IPS-NIHi11 (cell line): ENCODE results near the gene SMPD3.

Experiments
- DNase-seq: peaks from one replicate; pipeline ENCODE4 v3.0.0; 2012; ENCODE audit warnings: mixed read lengths, low spot score

SMPD3 gene

DNA sequence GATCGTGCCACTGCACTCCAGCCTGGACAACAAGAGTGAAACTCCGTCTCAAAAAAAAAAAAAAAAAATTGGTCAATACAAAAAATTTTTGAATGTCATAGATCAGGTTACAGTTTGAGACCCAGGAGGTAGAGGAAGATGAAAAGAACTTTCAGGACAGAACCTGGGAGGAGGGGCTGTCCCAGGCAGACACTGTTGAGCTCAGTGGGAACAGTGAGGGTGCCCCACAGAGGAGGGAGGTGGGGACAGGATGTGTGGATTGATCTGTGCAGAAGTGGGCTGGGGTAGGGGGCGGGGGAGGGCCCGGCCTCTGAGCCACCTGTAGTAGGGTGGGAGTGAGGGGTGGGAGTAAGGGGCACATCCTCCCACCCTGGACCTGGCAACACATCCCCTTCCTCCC, 79.1 kb downstream of the SMPD3 start:
- no peak for DNase-seq

DNA sequence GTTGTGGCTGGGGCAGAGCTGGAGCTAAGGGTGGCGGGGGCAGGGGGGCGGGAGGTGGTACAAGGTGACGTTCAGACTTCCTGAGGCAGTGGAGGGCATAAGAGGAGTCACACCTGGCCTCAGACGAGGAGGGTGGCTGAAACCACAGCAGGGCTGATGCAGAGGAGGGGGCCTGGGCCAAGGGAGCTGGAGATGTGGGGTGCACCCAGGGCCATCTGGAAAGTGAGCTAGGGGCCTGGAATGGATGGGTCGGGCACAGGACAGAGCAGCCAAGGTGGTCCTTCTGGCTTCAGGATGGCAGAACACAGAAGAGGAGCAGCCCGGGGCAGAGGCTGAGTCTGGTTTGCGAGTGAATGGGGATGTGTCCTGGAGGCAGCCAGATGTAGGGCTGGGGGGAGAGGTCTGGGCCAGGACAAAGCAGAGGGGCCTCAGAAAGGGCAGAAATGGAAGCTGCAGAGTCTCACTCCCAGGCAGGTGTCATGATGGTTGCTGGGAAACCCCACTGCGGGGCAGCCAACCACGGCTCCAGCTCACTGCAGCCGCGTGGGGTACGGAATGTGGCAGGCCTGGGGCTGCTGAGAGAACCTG, 79.9 kb downstream of the SMPD3 start:
- peak; percentile 50 for DNase-seq

DNA sequence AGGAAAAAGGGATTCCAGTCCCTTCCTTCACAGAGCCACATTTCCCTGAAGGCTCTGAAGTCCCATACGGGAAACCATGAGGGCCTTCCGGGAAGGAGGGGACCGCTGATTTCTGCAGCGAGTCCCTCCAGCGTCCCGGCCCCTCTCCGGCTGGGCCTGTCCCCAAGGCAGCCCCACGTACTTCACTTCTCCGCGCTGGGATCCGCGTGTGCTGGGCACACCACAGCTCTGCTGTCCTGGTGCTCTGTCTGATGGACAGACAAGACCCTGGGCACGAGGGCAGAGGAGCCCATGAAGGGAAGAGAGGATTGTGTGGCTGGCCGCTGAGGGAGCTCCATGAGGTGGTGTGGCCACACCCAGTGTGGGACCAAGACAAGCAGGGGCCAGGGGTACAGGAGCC, 80.4 kb downstream of the SMPD3 start:
- DNase-seq = no peak

DNA sequence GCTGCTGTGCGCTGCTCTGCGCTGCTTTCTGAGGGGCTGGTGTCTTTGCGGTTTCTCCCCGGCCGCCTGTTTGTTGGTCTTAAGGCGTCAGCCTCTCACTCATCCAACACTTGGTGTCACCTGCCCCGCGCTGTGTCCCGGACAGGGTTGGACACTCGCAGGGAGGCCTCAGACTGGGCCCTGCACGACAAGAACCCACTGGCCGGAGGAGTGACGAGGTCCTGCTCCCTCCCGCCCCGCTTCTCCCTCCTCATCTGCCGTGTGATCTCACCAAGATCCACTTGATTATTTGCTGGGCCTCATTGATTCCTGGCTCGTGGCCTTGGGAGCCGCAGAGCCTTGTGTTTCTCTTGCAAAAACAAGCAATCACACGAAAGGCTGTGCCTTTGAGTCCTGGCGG, 80.9 kb downstream of the SMPD3 start:
- DNase-seq = no peak

DNA sequence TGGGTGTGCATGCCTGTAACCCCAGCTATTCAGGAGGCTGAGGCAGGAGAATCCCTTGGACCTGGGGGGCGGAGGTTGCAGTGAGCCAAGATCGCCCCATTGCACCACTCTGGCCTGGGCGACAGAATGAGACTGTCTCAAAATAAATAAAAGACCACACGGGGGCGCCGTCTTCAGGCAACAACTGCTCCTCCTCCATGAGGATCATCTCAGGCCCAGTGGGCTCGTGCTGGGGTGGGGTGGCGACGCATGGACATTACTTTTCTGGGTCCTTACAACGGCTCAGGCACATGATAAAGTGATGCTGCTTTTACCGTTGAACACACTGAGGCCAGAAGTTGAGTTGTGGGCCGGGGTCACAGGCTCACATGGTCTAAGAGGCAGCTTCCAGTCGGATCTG, 81.3 kb downstream of the SMPD3 start:
- DNase-seq = peak; percentile 89

DNA sequence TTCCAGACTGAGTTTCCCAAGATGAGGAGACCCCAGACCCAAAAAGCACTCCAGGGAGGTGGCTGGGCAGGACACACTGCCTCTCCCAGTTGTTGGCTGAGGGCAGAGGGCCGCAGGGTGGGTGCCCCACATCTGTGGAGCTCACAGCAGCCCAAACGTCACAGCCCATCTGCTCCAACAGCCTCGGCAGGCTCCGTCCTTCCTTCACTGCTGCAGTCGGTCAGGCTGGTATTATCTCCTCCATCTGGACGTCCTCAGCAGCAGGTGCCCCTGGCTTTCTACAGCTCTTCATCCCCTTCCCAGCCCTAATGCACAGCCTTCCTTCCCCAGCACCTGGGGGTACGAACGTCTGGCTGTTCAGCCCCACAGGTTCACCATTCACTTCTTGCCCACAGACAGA, 82.2 kb downstream of the SMPD3 start:
- no peak for DNase-seq

DNA sequence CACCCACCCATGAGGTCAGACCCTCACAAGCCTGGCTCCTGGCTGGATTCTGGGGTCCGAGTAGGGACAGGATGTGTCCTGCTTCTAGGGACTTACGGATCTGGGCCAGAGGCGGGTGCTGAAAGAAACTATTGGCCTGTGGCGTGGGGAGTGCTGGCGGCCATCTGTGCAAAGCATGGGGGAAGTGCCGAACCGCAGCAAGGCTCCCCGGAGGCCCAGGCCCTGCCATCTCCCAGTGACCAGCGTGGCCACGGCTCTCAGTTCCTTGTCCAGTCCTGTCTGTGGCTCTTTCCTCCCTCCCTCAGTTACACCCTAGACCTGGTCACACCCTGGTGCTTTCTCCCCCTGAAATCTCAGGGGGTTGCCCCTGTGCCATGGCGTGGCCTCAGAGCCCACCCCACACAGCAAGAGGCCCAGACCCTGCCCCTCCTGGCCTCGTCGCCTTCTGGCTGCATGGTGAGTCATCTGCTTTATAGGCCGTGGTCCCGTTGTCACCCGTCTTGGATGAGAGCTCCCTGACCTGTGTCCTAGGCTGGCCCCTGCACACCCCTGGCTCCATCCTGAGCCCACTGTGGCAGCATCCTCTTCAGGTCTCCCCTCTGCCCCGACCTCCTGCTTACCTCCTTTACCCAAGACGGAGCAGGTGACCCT, 83.0 kb downstream of the SMPD3 start:
- no peak for DNase-seq

DNA sequence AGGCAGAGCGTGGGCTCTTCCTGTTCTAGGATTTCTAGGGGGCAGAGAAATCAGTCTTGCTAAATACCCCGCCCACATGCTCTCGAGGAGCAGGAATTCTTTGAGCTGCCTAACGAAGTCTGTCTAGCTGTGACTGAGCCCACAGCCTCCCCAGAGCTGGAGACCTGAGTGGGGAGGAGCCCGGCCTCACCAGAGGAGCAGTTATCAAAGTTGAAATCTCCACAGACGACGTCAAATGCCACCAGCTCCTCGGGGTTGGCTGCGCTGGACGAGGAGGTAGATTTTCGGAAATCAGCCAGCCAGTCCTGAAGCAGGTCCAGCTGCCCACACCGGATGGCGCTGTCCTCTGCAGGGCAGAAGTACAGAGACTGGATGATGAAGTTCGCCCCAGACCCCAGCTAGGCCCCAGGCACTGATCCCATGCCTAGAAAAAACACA, 83.7 kb downstream of the SMPD3 start:
- DNase-seq = peak; percentile 65

DNA sequence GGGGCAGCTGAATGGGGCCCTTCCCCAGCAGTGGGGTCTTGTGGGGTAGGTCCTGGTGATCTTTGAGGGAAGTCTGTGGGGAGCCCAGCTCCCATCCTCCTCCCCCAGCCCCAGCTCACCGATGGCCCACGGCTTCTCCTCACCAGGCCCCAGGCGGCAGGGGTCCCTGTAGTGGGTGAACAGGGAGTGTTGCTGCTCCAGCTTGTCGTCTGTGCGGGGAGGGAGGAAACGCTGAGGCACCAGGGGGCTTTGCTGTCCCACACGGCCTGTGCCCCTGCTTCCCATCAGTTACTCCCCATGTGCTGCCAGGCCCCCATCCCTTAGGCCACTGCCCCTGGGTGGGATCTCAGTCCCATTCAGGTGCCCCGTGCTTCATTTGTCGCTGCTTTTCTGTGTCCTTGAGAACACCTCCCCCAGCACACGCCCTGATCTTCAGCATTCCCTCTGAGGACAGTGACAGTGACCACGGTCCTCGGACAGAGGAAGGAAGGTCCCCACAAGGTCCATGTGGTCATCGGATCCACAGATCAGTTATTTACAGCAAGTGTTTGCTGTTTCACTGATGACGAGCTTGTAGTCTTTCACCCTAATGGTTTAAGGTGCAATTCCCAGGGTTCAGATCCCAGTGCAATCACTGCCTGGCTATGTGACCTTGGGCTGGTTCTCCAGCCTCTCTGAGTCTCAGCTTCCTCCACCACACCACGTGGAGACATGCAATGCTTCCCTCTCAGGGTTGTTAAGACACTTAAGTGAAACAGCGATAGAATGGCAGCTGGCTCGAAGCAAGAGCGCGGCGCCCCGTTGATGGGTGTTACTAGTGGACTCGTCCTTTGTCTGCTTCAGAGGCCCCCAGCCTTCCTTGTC, 84.4 kb downstream of the SMPD3 start:
- no peak for DNase-seq

DNA sequence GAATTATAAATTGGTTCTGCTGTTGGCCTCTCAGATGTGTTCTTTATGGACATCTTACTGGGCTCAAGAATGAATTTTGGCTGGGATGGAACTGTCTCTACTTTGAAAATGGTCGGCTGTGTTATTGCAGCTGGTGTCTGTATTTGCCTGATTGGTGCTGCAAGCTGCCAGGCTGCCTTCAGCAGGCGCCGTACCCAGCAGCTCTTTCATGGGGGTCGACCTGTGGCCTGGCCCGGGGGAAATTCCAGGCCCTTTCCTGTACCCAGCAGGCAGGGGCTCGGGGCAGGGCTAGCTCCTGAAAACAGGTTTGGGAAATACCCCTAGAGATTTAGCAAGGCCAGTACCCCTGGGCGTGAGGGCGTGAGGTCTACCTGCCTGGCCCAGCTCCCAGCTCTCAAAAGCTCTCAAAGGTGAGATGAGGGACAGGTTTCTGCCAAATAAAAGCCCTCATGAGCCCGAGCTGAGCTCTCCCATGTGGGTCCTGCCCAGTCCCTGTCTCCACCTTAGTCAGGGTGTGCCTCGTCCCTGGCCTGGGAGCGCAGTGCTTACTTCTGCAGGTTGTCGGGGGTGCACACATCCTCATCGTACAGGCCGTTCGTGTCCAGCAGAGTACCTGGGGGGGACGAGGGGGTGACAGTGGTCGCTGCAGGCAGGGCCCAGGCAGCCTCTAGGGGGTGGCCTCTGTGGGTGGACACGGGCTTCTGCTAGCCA, 85.2 kb downstream of the SMPD3 start:
- no peak for DNase-seq

DNA sequence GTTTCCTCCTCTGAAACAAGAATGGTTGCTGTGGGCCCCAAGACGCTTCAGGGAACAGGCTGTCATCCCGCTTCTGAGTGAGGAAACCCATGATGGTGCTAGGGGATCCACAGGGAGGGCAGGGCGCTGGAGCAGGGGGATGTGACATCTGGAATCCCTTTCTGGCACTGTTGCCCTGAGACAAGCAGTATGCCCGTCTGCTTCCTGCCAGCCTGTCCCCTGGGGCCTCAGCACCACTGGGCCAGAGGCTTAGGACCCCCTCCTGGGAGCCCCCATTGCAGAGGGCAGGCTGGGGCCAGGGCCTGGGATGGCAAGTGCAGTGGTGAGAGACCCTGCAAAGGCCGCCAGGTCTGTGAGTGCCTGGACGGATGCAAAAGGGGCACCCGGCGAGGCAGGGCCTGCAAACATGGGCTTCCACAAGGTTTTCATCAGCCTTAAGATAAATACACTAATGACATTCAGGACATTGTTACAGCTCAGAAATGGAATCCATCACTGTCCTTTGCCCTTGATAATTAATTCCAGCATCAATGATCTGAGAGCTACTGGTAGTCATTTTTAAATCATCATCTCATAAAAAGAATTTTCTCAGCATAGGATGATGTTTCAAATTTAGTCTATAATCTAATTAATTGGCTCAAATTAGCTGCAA, 85.9 kb downstream of the SMPD3 start:
- DNase-seq = no peak

DNA sequence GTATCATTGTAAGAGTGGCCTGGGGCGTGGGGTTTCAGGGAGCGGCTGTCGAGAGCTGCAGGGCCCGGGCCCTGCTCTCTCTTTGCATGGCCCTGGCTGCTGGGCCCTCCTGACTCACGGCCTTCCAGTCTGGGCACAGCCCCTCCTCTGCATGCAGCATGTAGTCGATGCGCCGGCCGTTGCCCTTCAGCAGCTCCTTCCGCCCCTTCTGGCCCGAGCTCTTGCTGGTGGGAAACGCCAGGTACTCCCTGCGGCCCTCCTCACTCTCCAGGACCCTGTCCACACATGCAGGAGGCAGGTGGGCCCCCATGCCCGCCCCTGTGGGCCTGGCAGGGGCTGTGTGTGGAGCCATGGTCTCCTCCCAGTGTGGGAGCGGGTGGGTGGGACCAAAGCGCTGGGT, 86.8 kb downstream of the SMPD3 start:
- no peak for DNase-seq

DNA sequence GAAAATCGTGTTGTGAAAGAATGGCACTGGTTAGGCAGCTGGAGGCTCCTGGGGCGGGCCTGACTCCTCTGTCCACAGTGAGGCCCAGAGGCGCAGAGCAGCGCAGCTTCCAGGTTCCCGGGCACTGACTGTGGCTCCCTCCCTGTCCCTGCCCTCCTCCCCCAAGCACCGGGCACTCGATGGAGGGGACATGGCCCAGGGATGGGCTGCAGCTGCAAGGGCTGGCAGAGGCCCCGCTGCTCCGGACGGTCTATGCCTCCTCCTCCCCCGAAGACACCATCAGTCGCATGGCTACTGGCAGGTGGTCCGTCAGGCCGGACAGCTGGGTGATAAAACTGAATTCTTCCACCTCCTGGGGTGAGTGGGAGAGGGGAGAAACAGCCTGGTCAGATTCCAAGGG, 87.4 kb downstream of the SMPD3 start:
- DNase-seq = no peak

DNA sequence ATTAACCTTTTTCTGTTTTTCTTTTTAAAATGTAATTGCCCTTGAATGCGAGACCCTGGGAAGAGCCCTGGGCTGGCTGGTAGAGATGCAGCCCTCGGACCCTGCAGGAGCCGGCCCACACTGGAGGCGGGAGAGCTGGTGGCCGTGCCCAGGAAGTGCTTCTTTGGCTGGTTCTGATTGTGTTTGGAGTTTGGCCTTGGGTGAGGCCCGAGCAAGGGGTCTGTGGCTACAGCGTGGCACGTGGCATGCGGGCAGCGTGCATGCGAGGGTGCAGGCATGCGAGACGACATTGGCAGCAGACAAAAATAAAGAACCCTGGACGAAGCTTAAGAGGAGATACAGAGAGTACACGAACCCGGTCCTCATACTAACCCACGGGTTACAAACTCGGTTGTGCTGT, 87.8 kb downstream of the SMPD3 start:
- DNase-seq = no peak

DNA sequence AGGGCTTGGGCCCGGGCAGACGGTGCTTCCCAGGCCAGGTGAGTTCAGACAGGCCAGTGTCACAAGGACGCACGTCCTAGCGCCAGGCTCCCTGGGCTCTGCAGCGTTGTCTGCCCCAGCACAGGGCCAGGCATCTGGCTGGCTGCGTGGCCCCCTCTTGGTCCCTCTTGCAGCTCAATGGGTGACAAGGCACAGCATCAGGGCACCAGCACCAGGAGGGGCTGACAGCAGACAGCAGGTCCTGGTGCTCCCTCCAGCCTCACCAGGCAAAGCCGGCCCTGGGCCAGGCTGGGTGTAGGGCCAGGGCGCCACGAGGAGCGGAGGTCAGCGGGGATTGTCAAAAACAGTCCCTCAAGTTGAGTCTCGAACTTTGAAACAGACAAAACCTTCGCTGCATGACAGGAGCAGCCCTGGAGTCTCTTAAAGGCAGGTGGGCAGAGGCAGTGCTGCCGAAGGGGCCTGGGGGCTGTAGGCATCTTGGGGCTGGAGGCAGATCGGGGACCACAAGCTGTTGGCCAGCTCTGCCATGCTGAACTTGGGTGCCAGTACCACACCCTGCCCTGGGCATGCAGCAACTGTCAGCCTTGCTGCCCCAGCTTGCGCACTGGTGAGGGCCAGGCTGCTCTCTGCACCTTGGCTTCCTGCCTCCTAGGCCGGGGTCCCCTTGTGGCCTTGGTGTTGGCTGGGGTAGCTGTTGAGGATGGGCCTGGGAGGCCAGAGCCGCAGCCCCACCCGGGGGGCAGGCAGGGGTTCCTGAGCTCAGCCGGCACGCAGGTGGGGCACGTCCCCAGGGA, 88.7 kb downstream of the SMPD3 start:
- DNase-seq = no peak

DNA sequence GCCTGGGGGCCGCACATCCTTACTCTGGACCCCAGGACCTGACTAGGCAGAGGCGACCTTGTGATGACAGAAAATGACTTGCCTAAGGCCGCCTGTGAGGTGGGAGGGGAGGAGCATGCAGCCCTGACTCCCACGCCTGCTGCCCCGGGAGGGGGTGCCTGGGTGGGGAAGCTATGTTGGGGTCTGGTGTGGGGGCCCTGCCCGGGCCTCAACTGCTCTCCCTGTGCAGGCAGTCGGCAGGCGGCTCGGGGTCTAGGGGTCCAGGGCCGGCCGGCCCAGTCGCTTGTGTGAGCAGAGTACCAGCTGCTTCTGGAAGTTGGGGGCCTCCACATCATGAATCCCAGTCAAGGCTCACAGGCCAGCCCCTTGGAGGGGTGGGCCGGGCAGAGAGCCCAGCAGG, 89.4 kb downstream of the SMPD3 start:
- DNase-seq = no peak

DNA sequence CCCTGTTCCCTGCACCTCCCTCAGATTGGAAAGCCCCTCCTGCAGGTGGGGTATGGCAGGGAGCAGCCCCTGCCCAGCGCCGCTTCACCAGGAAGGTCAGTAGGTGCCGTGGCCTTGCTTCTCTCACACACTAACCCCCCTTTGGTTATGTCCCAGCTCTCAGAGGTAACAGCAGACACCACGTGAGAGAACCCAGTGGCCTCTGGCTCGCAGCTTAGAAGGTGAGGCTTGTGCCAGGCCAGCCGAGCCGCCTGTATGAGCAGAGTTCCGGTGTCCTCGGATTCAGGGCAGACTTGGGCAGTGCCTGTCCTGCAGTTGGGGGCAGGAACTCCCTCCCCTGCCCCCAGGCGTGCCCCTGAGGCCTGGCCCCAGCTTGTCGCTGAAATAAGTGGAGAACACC, 90.4 kb downstream of the SMPD3 start:
- no peak for DNase-seq

DNA sequence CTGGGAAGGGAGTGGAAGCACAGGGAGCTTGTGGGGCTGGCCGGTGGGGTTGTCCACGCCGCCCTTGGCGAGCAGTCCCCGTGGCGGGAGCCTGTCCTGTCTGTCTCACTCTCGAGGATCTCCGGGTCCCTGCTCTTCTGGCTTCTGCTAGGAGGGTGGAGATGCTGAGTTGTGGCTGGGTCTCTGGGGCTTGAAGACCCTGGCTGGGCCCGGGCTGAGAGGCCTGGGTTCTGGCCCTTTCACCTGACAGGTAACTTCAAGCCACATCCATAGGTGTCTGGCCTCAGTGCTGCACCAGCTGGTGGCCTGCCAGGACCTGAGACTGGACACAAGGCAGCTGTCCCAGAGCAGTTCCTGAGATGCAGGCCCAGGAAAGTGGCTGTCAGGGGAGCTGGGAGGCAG, 90.8 kb downstream of the SMPD3 start:
- no peak for DNase-seq

DNA sequence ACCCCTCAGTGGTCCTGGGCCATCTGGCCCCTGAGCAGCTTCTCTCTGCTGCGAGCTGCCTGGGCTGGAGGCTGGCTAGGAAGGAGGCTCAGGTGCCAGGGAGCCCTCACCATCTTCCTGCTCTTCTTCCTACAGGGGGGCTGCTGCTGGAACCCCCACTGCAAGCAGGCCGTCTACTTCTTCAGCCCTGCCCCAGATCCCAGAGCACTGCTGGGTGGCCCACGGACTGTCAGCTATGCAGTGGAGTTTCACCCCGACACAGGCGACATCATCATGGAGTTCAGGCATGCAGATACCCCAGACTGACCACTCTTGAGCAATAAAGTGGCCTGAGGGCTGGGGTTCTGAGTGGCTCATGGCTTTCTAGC, 91.4 kb downstream of the SMPD3 start:
- no peak for DNase-seq

DNA sequence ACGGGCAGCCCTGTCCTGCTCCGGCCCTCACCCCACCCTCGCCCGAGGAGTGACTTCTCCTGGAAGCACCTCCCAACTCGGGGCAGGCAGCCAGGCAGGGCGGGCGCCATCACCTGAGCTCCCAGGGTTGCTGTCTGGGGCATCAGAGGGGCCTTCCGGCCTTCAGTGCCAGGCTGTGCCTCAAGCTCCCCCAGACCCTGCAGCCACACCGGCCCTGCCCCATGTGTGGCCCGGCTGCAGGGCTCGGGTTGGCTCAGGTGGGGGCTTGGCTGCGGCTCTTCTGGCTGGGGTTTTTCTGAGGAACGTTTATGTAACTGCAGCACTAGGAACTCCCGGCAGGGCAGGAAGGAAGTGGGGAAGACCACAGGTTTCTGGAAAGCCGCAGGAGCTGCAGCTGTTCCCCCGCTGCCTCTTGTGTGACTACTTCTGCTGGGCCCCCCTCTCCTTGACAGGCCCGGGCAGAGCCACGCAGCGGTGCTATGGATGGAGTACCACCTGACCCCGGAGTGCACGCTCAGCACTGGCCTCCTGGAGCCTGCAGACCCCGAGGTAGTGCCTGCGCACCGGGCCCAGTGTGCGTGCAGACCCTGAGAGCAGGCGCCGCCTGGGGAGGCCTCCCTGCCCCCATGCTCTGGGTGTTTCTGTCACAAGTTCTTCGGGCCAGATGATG, 91.9 kb downstream of the SMPD3 start:
- DNase-seq = no peak
